HFF-Myc (cell line): Measurements from ENCODE around the gene SLC25A27.

Experiments used
- DNase-seq: peaks from one replicate; pipeline ENCODE4 v3.0.0-alpha.2; 2011; ENCODE audit warnings: low read depth; ENCODE audit errors: extremely low read depth
- H3K4me3 ChIP-seq: replicated peaks from 2 replicates; pipeline ENCODE4 v1.5.1; 2011; ENCODE audit warnings: low read depth, mild to moderate bottlenecking, control low read depth, low read length
- CTCF ChIP-seq: IDR thresholded peaks from 2 replicates; pipeline ENCODE4 v1.5.1; 2012; ENCODE audit warnings: mild to moderate bottlenecking, low read depth, low read length, control low read depth; ENCODE audit errors: missing control alignments

Gene SLC25A27

DNA sequence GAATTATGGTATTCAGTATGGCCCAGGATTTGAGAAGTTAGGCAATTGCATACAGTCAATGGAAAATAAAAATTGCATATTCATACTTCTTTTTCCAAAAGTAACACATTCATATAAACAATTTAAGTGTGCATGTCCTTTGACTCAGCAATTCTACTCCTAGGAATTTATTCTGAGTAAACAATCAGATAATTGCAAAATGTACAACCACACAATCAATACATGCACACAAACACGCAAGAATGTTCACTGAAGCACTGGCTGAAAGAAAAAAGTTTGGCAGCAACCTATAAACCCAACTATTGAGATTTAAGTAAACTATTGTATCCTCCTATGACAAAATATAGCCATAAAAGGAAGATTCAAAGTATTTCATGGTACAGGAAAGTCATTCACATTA, 1.8 kb upstream of the SLC25A27 start:
- TF ChIP-seq CTCF, result no peak
- no peak overlapping the region for H3K4me3 ChIP-seq
- no peak for DNase-seq

DNA sequence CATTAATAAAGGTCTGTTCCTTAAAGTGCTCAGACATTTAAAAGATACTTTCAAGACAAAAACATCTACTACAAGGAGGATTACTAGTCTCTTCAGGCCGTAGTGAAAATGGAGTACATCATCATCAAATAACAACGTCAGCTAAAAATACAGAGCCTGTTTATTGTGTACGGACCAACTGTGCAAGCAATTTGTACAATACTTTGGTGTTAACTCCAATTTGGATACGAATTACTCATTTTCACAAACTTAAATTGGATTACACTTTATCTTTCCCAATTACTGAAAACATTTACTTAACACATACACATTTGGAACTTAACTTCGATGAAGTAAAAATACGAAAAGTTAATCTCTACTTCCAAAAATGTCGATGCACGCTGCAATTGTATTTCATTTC, 959 bp upstream of the SLC25A27 start:
- no peak for TF ChIP-seq CTCF
- peak overlapping the region; percentile 67; the same call in 1 of the 2 replicates for H3K4me3 ChIP-seq
- DNase-seq, result no peak

- no peak for TF ChIP-seq CTCF
- peak overlapping the region; percentile 67 for H3K4me3 ChIP-seq
- DNase-seq, result no peak
Observed at GRCh38 chr6:46652232-46652602, 558 bp upstream of the SLC25A27 start.

DNA sequence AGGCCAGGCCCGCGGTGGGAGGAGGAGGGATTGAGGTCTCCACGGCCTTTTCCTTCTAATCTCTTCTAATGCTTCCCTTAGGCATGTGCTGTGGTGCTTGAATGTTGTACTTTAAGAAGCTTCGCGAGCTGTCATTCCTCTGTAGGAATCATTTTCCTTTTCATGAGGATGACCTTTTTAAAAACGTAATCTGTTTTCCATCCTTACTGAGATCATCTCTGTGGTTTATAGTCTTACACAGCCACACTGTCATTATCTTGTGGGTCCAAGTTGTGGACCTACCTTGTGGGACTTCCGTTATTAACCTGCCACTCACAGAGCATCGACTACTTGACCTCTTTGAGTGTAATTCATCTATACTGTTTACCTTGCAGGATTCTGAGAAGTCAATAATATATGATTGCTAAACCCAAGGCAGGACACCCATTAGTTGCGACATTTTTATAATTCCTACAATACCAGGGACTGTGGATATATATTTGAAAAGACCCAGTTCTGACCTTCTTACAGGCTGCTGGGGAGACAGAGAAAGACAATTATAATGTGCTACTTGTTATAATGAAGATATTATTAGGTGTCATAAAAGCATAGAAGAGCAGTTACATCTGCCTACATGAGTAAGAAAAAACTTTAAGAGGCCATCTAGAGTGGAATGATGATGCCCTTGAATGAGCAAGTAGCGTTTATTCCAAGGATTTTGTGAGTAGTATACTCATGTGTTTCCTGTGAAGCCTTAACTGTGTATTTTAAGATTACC, 842 bp downstream of the SLC25A27 start:
- no peak for TF ChIP-seq CTCF
- no peak for DNase-seq

DNA sequence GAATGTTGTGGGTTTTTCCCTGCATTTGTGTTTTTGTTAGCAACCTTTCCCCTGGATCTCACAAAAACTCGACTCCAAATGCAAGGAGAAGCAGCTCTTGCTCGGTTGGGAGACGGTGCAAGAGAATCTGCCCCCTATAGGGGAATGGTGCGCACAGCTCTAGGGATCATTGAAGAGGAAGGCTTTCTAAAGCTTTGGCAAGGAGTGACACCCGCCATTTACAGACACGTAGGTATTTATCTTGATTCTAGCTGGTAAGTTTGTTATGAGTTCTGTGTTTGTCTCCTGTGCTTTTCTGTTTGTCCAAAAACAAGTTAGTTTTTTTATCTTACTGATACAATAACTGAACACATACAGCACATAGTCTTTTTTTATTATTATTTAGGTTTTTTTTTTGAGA, 3.0 kb downstream of the SLC25A27 start:
- TF ChIP-seq CTCF, result peak; percentile 38
- no peak for DNase-seq
- H3K4me3 ChIP-seq, result no peak overlapping the region

More for the DNA sequence above, 842 bp downstream of the SLC25A27 start:
- H3K4me3 ChIP-seq, result peak overlapping the region; percentile 67

DNA sequence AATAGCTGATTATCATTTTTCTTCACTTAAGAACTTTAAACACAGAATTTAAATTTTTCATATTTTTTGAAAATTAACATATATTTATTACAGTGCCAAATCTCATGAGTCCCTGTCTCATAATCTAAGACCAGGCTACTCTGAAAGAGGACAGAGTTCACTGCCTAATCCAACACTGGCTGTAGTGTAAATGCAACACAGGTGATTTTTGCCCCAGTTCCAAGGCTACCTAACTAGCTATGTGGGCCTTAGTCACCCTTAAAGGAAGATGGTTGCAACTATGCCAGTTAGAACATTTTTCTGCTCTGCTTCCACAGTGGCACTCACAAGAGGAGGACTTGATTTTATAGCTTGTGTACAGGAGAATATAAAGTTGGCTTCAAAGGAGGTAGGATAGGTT, 4.9 kb downstream of the SLC25A27 start:
- DNase-seq, result no peak
- no peak for TF ChIP-seq CTCF
- no peak overlapping the region for H3K4me3 ChIP-seq

- no peak for TF ChIP-seq CTCF
- H3K4me3 ChIP-seq, result no peak overlapping the region
- no peak for DNase-seq
Observed at GRCh38 chr6:46661483-46661882, 8.7 kb downstream of the SLC25A27 start.
